ENCODE measurements around the gene FRMD4A.

Gene FRMD4A

DNA sequence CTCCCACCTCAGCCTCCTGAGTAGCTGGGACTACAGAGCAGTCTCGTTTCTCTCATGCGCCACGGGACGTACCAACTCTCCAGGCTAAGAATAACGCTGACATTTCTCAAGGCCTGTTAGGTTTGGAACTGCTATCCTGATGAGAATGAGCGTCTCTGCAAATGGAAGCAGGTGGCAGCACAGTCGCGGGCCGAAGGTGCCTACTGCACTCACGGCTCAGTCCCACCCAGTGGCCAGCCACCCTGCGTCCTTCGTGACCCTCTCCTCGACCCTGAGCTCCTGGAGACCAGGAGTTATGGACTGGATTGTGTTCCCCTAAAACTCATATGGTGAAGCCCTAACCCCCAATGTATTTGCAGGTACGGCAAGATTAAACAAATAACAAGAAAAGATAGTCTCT is 469.8 kb downstream of the FRMD4A start:
- Histone ChIP-seq H3K27ac (no peak overlapping the region), H3K4me3 (no peak overlapping the region)

DNA sequence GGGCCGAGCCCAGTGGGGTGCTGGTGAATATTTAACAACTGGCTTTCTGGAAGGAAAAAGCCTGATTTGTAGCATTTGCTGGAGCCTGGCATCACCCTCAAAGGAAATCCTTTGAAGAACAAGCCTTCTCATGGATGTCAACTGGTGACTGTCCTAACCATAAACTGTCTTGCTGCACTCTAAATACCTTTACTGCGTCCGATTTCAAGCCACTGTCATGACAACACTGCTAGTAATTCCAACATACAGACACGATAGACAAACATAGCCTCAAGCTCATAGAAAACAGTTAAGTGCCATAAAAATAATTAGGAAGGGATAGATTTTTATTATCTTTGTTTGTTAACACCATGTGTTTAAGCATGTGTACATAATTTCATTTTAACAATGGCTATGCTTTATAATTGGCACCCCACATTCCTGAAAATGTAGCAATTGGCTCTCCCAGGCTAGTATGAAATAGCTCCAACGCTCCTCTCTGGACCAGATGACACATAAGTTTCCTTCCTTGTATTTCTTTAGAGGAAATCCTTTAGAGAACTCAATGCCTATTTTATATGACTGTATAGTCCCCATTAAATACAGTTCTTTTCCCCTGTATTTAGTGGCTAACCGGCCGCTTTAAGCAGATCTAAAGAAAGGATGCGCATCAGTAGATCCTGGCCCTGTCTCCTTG is 470.6 kb downstream of the FRMD4A start:
- no peak overlapping the region for H3K27ac ChIP-seq
- H3K4me3 ChIP-seq: no peak overlapping the region

DNA sequence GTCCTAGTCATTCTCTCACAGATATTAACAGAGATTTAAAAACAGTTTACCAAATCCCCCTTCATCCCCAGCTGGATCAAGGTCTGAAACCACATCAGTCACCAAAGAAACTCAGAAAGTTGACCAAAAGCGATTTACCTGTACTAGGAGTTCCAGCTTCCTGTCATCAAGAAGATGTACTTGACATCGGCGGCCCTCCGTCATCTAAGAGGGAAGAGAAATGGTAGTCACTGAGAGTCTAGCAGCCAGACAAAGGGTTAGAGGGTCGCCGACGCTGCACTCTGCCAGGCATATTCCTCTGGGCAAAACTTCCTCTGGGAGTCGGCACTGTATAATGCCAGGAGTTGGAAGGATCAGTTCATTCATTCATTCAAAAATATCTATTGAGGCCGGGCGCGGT is 472.0 kb downstream of the FRMD4A start:
- Histone ChIP-seq H3K4me3 (no peak overlapping the region), H3K27ac (no peak overlapping the region)

DNA sequence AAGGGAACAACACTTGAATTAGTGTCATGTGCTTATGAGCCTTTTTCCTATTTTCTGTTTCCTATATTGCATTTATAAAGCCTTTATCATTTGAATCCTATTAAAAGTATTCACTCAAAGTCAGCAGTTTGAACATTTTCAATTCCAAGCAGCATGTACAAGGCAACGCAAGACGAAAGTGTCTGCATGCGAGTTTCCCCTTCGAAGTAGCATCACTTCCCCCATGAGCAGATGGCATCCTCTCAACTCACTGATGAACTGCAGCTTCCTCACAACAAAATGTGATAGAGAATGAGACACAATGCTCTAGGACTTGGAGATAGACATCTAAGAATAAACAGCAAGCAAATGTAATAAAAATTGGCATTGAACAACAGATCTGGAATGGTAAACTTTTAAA is 473.3 kb downstream of the FRMD4A start:
- no peak overlapping the region for H3K4me3 ChIP-seq

DNA sequence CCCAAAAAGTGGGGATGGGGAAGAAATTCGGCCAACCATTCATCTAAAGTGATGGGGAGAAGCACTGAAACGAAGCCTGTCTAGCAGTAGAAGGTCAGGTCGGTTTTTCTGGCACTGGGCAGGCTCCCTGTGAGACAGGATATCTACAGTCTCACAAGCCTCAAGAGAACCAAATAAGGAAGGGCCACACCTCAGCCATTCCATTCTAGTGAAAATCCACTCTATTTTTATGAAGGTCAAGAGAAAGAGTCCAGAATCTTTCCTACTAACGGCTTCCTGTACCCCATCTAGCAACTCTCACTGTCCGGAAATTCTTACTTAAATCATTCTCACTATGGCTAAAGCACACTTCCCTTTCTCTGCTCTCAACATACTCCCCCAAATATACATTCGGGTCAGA is 476.9 kb downstream of the FRMD4A start:
- Histone ChIP-seq H3K27ac (peak overlapping the region in 3 of 21 experiments; percentile 32 to 57 (median 38)), H3K4me3 (no peak overlapping the region)

More for the DNA sequence above, 473.3 kb downstream of the FRMD4A start:
- H3K27ac ChIP-seq: no peak overlapping the region

DNA sequence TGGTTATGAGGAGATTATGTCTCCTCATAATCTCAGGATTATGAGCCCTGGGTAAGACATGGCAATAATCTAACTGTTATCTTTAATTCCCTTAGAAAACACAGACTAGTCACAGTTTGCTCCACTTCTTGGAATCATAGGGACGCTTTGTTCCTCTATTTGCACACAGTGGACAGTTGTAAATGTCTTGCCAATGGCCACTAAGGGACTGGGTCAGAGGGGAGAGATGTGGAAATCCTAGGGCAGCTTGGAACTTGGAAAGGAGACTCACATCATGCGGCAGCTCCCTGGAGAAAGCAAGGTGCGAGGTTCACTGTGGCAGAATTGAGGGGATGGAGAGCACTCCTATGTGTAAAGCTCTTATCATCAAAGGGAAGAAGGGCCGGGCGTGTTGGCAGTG is 477.9 kb downstream of the FRMD4A start:
- no peak overlapping the region for H3K4me3 ChIP-seq
- peak overlapping the region in 2 of 21 experiments; percentile 32 to 38 for H3K27ac ChIP-seq

DNA sequence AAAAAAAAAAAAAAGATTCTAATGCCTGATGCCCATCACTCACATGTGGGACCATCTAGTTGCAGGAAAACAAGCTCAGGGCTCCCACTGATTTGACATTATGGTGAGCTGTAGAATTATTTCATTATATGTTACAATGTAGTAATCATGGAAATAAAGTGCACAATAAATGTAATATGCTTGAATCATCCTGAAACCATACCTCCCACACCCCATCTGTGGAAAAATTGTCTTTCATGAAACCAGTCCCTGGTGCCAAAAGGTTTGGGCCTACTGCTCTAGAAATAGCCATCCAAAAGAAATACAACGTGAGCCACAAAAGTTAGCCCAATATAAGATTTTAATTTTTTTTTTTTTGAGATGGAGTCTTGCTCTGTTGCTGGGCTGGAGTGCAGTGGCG is 478.8 kb downstream of the FRMD4A start:
- H3K27ac ChIP-seq: no peak overlapping the region
- H3K4me3 ChIP-seq: no peak overlapping the region

DNA sequence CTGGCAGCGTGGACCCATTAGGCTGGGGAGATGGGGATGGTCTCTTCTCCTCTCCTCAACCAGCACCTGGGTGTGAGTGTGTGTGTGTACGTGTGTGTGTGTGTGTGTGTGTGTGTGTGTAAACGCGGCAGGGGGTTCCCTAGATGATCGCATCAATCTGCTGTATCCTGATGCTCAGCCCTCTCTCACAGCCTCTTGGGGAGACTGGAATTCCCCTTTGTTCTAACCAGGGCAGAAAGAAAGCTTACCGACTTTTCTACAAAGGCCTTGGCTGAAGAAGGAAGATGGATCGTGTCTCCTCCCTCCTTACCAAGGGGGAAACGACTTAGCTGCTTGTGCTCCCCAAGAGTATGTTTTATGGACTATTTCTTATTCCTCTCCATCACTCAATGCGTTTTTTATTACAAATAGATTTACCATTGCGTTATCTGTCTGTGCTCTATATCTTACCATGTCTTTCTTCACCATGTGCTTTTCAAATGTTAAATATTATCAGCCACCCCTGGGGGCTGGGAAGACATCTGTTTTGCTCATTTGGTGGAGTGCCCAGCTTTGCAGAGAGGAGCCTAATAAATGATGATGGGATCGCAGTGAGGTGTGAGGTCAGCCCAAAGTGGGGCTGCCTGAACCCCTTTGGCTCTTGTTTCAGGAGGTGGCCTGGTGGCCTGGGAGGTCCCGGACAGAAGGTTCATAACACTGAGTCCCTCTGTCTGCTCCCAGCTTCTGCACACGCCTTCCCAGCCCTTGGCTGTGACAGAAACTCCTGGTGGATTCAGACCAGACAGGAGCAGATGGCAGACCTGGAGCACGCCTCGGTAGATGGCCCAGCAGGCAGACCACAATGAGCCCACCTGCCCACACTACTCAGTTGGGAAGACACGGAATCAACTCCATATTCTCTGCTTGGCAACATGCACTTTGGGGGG is 481.9 kb downstream of the FRMD4A start:
- no peak overlapping the region for H3K4me3 ChIP-seq
- no peak overlapping the region for H3K27ac ChIP-seq

DNA sequence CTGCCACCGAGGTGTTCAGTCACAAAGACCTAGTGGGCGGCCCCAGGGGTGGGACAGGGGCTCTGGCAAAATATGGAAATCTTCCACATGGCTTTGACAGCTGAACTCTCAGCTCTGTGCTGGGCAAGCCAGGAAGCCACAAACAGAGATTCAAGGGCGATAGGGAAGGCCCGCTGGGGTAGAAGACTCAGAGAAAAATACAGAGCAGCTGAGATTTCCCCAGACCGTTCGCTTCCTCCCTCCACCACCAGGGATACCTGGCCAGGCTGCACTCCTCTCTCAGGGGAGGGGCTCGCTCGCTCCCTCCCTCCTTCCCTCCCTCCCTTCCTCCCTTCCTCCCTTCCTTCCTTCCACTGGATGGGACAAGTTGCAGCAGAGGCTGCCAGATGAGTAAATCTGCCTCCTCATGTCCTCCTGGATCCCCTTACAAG is 483.5 kb downstream of the FRMD4A start:
- H3K27ac ChIP-seq: no peak overlapping the region
- no peak overlapping the region for H3K4me3 ChIP-seq

DNA sequence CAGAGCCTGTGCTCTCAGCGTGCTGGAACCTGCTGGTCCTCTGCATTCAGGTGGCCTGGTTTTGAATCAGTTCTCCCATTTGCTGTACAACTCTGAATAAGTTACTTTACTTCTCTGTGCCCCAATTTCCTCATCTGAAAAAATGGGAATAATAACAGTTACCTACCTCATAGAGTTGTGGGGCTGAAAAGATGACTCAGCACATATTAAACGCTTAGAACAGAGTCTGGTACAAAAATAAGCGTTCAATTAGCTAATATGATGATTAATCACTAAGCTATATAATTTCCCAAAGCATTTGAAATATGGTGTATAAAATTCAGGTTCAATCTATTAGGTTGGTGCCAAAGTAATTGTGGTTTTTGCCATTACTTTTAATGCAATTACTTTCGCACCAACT is 484.8 kb downstream of the FRMD4A start:
- Histone ChIP-seq H3K27ac (no peak overlapping the region), H3K4me3 (no peak overlapping the region)

DNA sequence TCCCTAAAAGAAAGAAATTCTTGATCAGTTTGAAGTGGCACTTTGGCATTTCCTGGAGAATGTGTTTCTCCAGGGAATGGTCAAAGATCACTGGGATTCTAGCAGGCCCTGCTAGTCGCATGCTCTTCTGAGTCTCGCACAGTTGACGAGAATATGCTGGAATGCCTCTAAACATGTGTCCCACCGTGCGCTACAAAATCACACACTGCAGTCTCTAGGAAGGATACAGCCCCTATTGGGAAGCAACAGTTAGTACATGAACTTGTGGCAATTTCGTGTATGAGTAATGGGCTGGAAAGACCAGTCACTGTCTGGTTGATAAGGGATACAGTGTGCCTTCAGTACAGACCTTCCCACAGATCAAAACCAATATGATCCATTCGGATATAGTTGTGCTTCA is 486.1 kb downstream of the FRMD4A start:
- Histone ChIP-seq H3K4me3 (no peak overlapping the region), H3K27ac (no peak overlapping the region)

DNA sequence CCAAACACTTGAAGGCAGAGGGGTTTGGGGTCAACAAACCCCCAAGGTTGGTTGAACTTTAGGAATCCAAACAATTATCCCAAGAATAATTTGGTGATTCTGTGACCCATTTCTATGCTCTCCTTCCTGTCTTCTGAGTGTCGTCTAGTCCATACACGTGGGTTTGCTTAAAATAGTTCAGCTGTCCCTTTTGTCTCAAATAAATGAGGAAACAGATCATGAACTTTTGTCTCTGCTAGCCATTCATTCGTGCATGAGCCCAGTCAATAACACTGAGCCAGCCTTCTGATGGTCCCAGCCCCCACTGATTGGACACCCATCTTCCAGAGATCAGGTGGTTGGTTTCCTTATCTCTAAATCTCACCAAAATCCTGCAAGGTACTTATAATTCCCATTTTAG is 488.6 kb downstream of the FRMD4A start:
- Histone ChIP-seq H3K4me3 (no peak overlapping the region), H3K27ac (no peak overlapping the region)

DNA sequence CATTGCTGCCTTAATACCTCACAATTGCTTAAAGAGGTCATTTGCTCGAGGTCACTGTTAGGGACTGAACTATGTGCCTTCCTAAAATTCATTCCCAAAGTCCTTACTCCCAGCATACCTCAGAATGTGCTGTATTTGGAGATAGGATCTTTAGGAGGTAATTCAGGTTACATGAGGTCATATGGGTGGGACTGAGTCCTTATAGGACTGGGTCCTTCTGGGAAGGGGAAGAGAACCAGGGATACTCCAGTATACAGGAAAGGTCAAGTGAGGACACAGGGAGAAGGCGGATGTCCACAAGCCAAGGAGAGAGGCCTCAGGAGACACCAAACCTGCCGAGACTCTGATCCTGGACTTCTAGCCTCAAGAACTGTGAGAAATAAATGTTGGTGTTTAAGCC is 490.7 kb downstream of the FRMD4A start:
- Histone ChIP-seq H3K4me3 (no peak overlapping the region), H3K27ac (no peak overlapping the region)

DNA sequence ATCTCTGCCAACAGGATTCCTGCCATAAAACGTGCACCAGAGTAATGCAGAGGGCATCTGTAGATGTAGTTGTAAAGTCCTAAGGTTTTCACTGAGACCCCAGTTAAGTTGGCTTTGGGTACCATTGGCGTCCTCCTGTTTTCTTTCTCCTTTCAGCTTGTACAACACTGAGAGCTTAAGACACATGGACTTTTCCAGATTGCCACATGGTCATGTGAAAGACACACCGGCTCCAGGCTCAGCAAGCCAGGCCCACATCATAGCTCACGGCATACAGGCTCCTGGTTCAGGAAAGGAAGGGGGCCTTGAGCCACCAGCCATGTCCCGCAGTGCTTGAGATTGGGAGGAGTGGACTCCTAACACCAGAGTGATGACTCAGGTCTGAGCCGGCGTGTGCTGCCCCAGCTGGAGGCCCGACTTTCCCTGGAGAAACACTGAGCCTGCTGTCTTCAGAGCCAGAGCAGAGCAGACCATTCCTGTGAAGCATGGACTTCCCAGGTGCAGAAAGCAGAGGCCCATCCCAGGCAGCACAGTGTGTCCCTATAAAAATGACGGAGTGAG is 491.2 kb downstream of the FRMD4A start:
- no peak overlapping the region for H3K27ac ChIP-seq

DNA sequence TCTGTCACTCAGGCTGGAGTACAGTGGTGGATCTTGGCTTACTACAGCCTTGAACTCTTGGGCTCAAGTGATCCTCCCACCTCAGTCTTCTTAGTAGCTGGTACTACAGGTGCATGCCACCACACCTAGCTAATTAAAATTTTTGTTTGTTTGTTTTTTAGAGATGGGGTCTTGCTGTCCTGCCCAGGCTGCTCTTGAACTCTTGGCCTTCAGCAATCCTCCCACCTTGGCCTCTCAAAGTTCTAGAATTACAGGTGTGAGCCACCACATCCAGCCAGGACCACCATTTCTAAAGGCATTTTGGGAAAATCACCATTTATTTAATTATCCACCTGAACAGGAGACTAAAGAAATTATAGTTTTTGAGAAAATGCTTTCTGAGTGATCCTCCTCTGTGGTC is 491.7 kb downstream of the FRMD4A start:
- Histone ChIP-seq H3K4me3 (no peak overlapping the region), H3K27ac (no peak overlapping the region)

More for the DNA sequence above, 491.2 kb downstream of the FRMD4A start:
- no peak overlapping the region for H3K4me3 ChIP-seq

DNA sequence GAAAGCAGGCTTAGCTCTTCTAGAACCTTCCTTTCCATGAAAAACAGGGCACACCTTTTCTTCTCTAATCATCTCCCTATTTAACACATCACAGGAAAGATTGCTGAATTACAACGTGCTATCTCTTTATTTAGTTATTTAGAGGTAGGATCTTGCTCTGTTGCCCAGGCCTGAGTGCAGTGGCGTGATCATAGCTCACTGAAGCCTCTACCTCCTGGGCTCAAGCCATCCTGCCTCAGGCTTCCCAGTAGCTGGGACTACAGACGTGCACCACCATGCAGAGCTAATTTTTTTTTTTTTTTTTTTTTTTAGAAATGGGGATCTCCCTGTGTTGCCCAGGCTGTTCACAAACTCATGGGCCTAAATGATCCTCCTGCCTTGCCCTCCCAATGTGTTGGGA is 492.8 kb downstream of the FRMD4A start:
- Histone ChIP-seq H3K27ac (no peak overlapping the region), H3K4me3 (no peak overlapping the region)

DNA sequence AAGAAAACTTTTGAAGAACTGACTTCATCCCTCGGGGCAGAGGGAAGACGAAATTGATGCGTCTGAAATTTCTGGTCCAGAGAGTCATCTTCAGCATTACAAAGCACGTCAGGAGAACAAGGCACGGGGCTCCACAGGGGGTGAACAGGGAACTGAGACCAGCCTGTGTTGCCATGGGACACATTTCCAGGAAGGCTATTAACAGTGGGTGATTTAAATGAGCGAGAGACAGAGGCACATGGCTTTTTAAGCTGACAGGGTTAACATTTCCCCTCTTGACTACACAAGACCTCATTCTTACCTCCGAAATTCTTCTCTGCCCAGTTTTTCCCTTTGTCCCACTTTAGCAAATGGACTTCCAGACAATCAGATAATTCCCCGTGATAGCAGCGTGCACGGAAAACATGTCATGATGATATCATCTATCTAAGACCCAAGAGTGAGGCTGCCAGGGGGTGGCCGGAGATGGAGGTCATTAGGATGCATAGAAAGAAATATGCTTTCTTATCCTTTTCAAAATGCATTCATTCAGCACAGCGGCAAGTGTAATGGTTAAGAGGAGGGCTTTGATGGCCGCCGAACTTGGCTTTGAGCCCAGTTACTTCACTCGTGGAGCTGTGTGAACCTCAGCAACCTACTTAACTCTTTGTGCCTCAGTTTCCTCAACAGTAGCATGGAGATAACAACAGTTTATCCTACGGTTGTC is 496.0 kb downstream of the FRMD4A start:
- Histone ChIP-seq H3K27ac (peak overlapping the region in 5 of 21 experiments; percentile 9 to 70 (median 42)), H3K4me3 (no peak overlapping the region)

DNA sequence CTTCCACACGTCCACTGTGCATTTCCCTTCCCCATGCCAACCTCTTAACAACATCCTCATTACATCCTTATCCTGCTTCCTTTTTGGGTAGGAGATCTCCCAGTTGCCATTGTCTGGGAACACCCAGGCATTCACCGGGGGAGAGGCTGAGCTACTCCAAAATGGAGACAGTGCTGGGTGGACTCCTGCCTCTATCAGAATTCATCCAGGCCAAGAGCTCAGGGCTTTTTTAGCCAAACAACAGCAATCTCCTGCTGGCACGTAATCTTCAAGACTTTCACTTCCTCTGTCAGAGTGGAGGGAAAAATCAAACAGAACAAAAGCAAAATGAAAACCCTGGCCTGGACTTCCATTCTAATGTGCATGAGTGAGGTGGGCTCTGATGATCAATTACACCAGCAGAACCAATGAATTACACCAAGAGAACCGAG is 499.0 kb downstream of the FRMD4A start:
- Histone ChIP-seq H3K4me3 (no peak overlapping the region), H3K27ac (peak overlapping the region in 9 of 21 experiments; percentile 1 to 59 (median 46))

DNA sequence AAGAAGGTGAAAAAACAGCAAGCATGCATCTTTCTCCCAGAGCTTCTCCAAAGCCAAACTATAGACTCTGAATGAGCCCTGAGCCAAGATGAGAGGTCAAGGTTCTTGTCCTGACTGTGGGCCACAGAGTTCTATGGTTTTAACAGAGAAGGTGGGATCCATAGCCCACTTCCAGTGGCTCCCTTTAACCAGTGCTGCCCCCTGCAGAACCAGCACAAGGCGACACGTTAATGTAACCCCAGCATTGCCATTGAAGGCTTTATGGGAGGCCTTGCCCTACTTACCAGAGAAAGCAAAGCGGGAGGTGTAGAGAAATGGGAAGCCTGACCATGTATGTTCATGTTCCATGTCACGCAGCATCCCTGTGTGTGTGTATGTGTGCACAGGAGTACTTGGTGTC is 500.3 kb downstream of the FRMD4A start:
- H3K4me3 ChIP-seq: no peak overlapping the region
- H3K27ac ChIP-seq: no peak overlapping the region

DNA sequence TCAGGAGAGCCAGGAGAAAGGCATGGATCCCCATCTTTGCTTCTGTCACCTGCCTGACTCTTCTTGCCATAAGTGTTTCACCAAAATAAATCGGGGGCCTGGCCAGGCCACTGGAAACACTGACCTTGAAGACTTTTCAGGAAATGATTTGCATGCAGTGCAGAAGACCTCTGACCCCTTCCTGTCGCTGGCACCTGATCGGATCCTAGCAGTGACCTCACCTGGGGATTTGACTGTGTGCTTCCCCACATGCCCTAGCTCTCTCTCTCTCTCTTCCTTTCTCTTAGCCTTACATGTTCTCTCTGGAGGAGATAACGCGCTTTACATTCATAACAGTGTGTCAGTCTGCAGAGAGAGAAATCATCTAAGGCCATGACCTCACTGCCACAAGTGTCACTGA is 500.9 kb downstream of the FRMD4A start:
- no peak overlapping the region for H3K4me3 ChIP-seq

More for the DNA sequence above, 500.9 kb downstream of the FRMD4A start:
- H3K27ac ChIP-seq: no peak overlapping the region

All from skin epidermis (tissue), 12 donors.